Natural killer cell (primary cell): ENCODE measurements around the gene IFRD2. TPM values are rescaled to one million over a fixed set of nuclear protein-coding genes. Genes with fewer than 3 reads are reported as not detected.
A peak's percentile ranks its signal among the peaks of the same experiment; 100 is the strongest.

Experiments
- ATAC-seq, 3 donors: fragments of 150-1000 bp in 2 of 3; fragments of 200-7000 bp in 1 of 3; cut with Tn5 transposase; 1 replicate in 1 of 3; 2 replicates in 2 of 3; pipeline ENCODE4 v1.10.0; 2021; ENCODE audit warnings: mild to moderate bottlenecking in 2 of 3, moderate library complexity in 2 of 3
- DNase-seq, 2 donors: peaks; one replicate each; pipeline versions ENCODE4 v3.0.0 to v3.0.0-alpha.2; 2013 to 2021; ENCODE audit warnings: mixed read lengths in 1 of 2
- H3K27ac ChIP-seq: one replicate; pipeline ENCODE4 v1.5.1; 2013; ENCODE audit warnings: mild to moderate bottlenecking, low read length
- H3K27me3 ChIP-seq: one replicate; pipeline ENCODE4 v1.6.1; 2013; ENCODE audit warnings: low read length; ENCODE audit not compliant: control insufficient read depth, insufficient read depth
- H3K36me3 ChIP-seq: one replicate; pipeline ENCODE4 v1.6.1; 2013; ENCODE audit warnings: low read length; ENCODE audit not compliant: control insufficient read depth, insufficient read depth
- H3K4me1 ChIP-seq: one replicate; pipeline ENCODE4 v1.6.1; 2013; ENCODE audit warnings: low read length; ENCODE audit not compliant: control insufficient read depth, insufficient read depth
- H3K4me3 ChIP-seq: one replicate; pipeline ENCODE4 v1.5.1; 2013; ENCODE audit warnings: low read length
- H3K9me3 ChIP-seq: one replicate; pipeline ENCODE4 v1.6.1; 2013; ENCODE audit warnings: low read length; ENCODE audit not compliant: control insufficient read depth, insufficient read depth
- H3K27ac Mint-ChIP-seq, 2 donors: one replicate each; pipeline ENCODE4 v1.8.0; 2022; ENCODE audit warnings: mild to moderate bottlenecking in 2 of 2, mixed read lengths in 2 of 2, moderate library complexity in 1 of 2
- H3K27me3 Mint-ChIP-seq, 2 donors: one replicate each; pipeline ENCODE4 v1.8.0; 2022; ENCODE audit warnings: low read depth in 2 of 2, mixed read lengths in 2 of 2
- H3K36me3 Mint-ChIP-seq: one replicate; pipeline ENCODE4 v1.8.0; 2022; ENCODE audit warnings: mixed read lengths
- H3K4me1 Mint-ChIP-seq, 2 donors: one replicate each; pipeline ENCODE4 v1.8.0; 2022; ENCODE audit warnings: mixed read lengths in 2 of 2
- H3K4me3 Mint-ChIP-seq: one replicate; pipeline ENCODE4 v1.8.0; 2022; ENCODE audit warnings: mild to moderate bottlenecking, moderate library complexity, mixed read lengths
- H3K9me3 Mint-ChIP-seq, 2 donors: one replicate each; pipeline ENCODE4 v1.8.0; 2022; ENCODE audit warnings: mixed read lengths in 2 of 2
- CTCF ChIP-seq: fragments of 200-600 bp; IDR thresholded peaks from one replicate; pipeline ENCODE4 v1.8.0; 2022; ENCODE audit warnings: antibody characterized with exemption
- WGBS: methylation state at CpG from one replicate; pipeline ENCODE4 v1.1.7; 2013; ENCODE audit warnings: missing lambda C conversion rate; ENCODE audit not compliant: insufficient coverage; 5-methylcytosine and 5-hydroxymethylcytosine counted together
- intact Hi-C: fragments of 100-400 bp; cut with micrococcal nuclease; formaldehyde crosslinking; loops from one replicate; pipeline ENCODE4 v1.14.2; 2022
- total RNA-seq, 4 donors: library from RNA; stranded (reverse); fragments of 120-200 nt in 1 of 4; gene quantifications; one replicate each; pipeline versions ENCODE4 v1.2.3 to v1.2.4, GENCODE V29; 2013 to 2022

Gene IFRD2
- total RNA-seq, 3 donors from 2014 or later (not counting 1 experiment from before 2014, with no cell fraction given), result 27.8 to 39.1 (median 32.1) TPM

- H3K4me1 Mint-ChIP-seq, result peaks cover 57 to 86% of the 10 kb centered on the region in 2 donors
- peak; percentile 85 to 97 for DNase-seq
- WGBS, result under 1% methylated on average over 79 of the region's 79 CpGs
- no peaks in the 10 kb centered on the region for H3K27me3 Mint-ChIP-seq
- ATAC-seq, result peak; percentile 67 to 80 (median 70)
- H3K27me3 ChIP-seq, result no peaks in the 10 kb centered on the region
- H3K27ac Mint-ChIP-seq, result peak overlapping the region; percentile 93 to 96
- peaks cover 14% of the 10 kb centered on the region for H3K36me3 ChIP-seq
- no peaks in the 10 kb centered on the region for H3K9me3 Mint-ChIP-seq
- peak overlapping the region; percentile 80 for H3K4me3 ChIP-seq
- intact Hi-C loops, result loop anchor here (2.0 to 5.0 kb wide), 2 partner anchors 17 to 40 kb away; partner anchors contain the start of genes HYAL3 and NAA80
- H3K4me1 ChIP-seq, result peaks cover 76% of the 10 kb centered on the region
- no peak for TF ChIP-seq CTCF
- peak overlapping the region; percentile 98 for H3K4me3 Mint-ChIP-seq
- peak overlapping the region; percentile 93 for H3K27ac ChIP-seq
- H3K9me3 ChIP-seq, result no peaks in the 10 kb centered on the region
- H3K36me3 Mint-ChIP-seq, result peaks cover 13% of the 10 kb centered on the region
Observed at GRCh38 chr3:50337175-50337861, 45.1 kb upstream of the IFRD2 start.

- peak overlapping the region; percentile 93 for H3K27ac ChIP-seq
- H3K27me3 ChIP-seq, result no peaks in the 10 kb centered on the region
- 3% methylated on average over 31 of the region's 31 CpGs for WGBS
- no peak for TF ChIP-seq CTCF
- Mint-ChIP-seq H3K36me3 (peaks cover 13% of the 10 kb centered on the region), H3K27ac (peak overlapping the region; percentile 93 to 96), H3K27me3 (no peaks in the 10 kb centered on the region), H3K9me3 (no peaks in the 10 kb centered on the region), H3K4me3 (peak overlapping the region; percentile 98), H3K4me1 (peaks cover 57 to 83% of the 10 kb centered on the region in 2 donors)
- H3K4me3 ChIP-seq, result peak overlapping the region; percentile 80
- DNase-seq (no peak), ATAC-seq (peak in 2 of 3 donors; percentile 1 to 4)
- peaks cover 74% of the 10 kb centered on the region for H3K4me1 ChIP-seq
- no peaks in the 10 kb centered on the region for H3K9me3 ChIP-seq
- intact Hi-C loops, result loop anchor here (2.0 to 5.0 kb wide), 2 partner anchors 16 to 39 kb away; partner anchors contain the start of genes HYAL3 and NAA80
- peaks cover 21% of the 10 kb centered on the region for H3K36me3 ChIP-seq
Observed at GRCh38 chr3:50336452-50337174, 44.4 kb upstream of the IFRD2 start.

GRCh38 chr3:50334339-50335075 is 42.3 kb upstream of the IFRD2 start:
- Mint-ChIP-seq H3K36me3 (peaks cover 9% of the 10 kb centered on the region), H3K4me1 (peaks cover 47 to 66% of the 10 kb centered on the region in 2 donors), H3K27ac (peak overlapping the region; percentile 88 to 93), H3K4me3 (peak overlapping the region; percentile 63), H3K27me3 (no peaks in the 10 kb centered on the region), H3K9me3 (no peaks in the 10 kb centered on the region)
- ATAC-seq, result no peak
- no peaks in the 10 kb centered on the region for H3K27me3 ChIP-seq
- TF ChIP-seq CTCF, result no peak
- 80% methylated on average over 5 of the region's 5 CpGs for WGBS
- peak overlapping the region; percentile 69 for H3K27ac ChIP-seq
- H3K4me1 ChIP-seq, result peaks cover 68% of the 10 kb centered on the region
- intact Hi-C loops, result loop anchor here (5.0 kb wide), 1 partner anchor 37 kb away; the partner anchor contains the start of genes HYAL3 and NAA80
- H3K9me3 ChIP-seq, result no peaks in the 10 kb centered on the region
- no peak overlapping the region for H3K4me3 ChIP-seq
- DNase-seq, result no peak
- peaks cover 43% of the 10 kb centered on the region for H3K36me3 ChIP-seq
